Measurements from ENCODE around the gene SIGLEC9. TPM values are rescaled to one million over a fixed set of nuclear protein-coding genes. Genes with fewer than 3 reads are reported as not detected.

Gene SIGLEC9
- total RNA-seq, 1 donor from 2014 or later = 0.82 TPM

DNA sequence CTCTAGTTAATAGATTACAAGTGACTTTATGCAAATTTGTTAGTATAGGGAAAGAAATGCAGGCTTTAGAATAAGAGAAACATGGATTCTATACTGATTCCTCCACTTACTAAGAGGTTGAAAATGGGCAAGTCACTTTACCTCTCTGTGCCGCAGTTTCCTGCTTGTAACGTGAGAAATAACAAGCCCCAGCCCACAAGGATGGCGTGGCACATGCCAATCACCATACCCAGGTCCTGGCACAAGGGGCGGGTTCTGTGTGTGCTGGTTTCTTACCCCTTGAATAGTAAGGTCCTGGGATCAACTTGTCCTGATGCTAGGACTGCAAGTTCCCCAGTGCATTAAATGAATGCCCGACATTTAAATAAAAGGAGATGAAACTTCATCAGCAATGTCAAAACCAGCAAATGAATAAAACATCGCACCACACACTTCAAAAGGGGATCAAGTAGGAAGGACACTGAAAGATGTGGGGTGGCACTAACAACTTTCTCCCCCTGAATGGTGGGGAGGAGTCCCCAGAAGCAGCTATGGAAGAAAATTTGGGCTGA lies 7.9 kb upstream of the SIGLEC9 start:
- Mint-ChIP-seq H3K27ac (ENCODE audit: unreplicated experiment) (no peak overlapping the region), H3K9me3 (ENCODE audit: unreplicated experiment) (no peaks in the 10 kb centered on the region), H3K27me3 (ENCODE audit: unreplicated experiment) (peaks cover 12% of the 10 kb centered on the region), H3K36me3 (ENCODE audit: low read depth, unreplicated experiment) (no peaks in the 10 kb centered on the region), H3K4me1 (ENCODE audit: unreplicated experiment) (peaks cover 8% of the 10 kb centered on the region), H3K4me3 (ENCODE audit: unreplicated experiment) (no peak overlapping the region)
- no peak for DNase-seq (ENCODE audit: low spot score)
- TF ChIP-seq, protein P1, sequence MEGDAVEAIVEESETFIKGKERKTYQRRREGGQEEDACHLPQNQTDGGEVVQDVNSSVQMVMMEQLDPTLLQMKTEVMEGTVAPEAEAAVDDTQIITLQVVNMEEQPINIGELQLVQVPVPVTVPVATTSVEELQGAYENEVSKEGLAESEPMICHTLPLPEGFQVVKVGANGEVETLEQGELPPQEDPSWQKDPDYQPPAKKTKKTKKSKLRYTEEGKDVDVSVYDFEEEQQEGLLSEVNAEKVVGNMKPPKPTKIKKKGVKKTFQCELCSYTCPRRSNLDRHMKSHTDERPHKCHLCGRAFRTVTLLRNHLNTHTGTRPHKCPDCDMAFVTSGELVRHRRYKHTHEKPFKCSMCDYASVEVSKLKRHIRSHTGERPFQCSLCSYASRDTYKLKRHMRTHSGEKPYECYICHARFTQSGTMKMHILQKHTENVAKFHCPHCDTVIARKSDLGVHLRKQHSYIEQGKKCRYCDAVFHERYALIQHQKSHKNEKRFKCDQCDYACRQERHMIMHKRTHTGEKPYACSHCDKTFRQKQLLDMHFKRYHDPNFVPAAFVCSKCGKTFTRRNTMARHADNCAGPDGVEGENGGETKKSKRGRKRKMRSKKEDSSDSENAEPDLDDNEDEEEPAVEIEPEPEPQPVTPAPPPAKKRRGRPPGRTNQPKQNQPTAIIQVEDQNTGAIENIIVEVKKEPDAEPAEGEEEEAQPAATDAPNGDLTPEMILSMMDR (IDR thresholded peaks at IDR 0.05; ENCODE audit: unreplicated experiment) = no peak

DNA sequence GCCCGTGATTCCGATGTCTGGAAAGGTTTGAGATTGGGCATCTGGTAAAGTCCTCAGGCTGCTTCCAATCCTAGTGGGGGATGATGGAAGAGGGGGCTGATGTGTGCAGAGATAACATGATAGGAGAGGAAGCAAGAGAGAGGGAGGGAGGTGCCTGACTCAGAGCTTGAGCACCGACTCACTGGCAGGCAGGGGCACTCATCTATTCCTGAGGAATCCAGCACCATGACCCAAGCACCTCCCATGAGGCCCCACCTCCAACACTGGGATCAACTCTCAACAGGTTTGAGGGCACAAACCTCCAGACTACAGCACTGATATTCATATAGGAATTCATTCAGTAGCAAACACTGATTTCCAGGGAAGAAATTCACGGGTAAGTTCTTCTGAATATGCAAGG lies 5.6 kb upstream of the SIGLEC9 start:
- Mint-ChIP-seq H3K4me1 (ENCODE audit: unreplicated experiment) (peaks cover 22% of the 10 kb centered on the region), H3K4me3 (ENCODE audit: unreplicated experiment) (no peak overlapping the region), H3K36me3 (ENCODE audit: low read depth, unreplicated experiment) (no peaks in the 10 kb centered on the region), H3K9me3 (ENCODE audit: unreplicated experiment) (no peaks in the 10 kb centered on the region), H3K27ac (ENCODE audit: unreplicated experiment) (no peak overlapping the region), H3K27me3 (ENCODE audit: unreplicated experiment) (peaks cover 18% of the 10 kb centered on the region)
- DNase-seq (ENCODE audit: low spot score) = no peak
- TF ChIP-seq, protein P1 (IDR thresholded peaks at IDR 0.05; ENCODE audit: unreplicated experiment) = no peak

DNA sequence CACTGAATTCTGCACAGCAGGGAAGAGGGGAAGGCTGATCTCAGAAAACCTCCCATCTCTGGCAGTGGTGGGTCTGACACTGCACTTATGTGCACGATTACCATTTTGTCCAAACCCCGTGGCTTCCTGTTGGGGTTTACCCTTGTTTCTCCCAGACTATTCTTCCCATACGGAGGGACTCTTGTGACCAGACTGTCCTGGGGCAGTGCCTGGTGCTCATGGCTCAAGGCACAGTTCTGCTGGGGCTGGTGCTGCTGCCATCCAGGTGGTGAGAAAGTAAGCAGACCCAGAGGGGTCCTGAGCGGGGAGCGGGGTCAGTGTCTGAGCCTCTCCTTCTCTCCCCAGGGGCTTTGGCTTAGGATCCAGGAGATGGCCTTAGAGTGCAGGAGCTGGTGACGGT lies 5.1 kb upstream of the SIGLEC9 start:
- no peak overlapping the region for H3K27ac Mint-ChIP-seq (ENCODE audit: unreplicated experiment)

DNA sequence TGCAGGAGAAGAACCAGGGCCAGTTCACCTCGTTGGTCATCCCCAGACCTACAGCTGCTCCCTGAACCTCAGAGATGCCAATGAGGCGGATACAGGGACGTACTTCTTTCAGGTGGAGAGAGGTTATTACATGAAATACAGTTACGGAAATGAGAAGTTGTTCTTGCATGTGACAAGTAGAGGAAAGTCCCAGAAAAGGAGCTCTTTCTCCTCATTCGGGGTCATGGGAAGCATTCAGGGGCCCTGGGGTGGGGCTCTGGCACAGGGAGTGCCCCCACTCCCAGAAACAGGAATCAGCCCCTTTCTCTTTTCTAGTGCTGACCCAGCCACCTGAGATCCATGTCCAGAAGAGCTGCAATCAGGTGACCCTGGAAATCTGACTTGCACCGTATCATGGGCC lies 4.5 kb upstream of the SIGLEC9 start:
- Mint-ChIP-seq H3K27me3 (ENCODE audit: unreplicated experiment) (peaks cover 16% of the 10 kb centered on the region), H3K4me3 (ENCODE audit: unreplicated experiment) (no peak overlapping the region), H3K9me3 (ENCODE audit: unreplicated experiment) (no peaks in the 10 kb centered on the region), H3K36me3 (ENCODE audit: low read depth, unreplicated experiment) (no peaks in the 10 kb centered on the region), H3K4me1 (ENCODE audit: unreplicated experiment) (peaks cover 23% of the 10 kb centered on the region), H3K27ac (ENCODE audit: unreplicated experiment) (no peak overlapping the region)
- no peak for DNase-seq (ENCODE audit: low spot score)
- TF ChIP-seq, protein P1 (IDR thresholded peaks at IDR 0.05; ENCODE audit: unreplicated experiment) = no peak

More for the DNA sequence above, 5.1 kb upstream of the SIGLEC9 start:
- TF ChIP-seq, protein P1 (IDR thresholded peaks at IDR 0.05; ENCODE audit: unreplicated experiment) = no peak
- H3K4me1 Mint-ChIP-seq (ENCODE audit: unreplicated experiment) = peaks cover 23% of the 10 kb centered on the region
- H3K9me3 Mint-ChIP-seq (ENCODE audit: unreplicated experiment) = no peaks in the 10 kb centered on the region
- H3K4me3 Mint-ChIP-seq (ENCODE audit: unreplicated experiment) = no peak overlapping the region
- DNase-seq (ENCODE audit: low spot score) = no peak
- H3K27me3 Mint-ChIP-seq (ENCODE audit: unreplicated experiment) = peaks cover 18% of the 10 kb centered on the region
- H3K36me3 Mint-ChIP-seq (ENCODE audit: low read depth, unreplicated experiment) = no peaks in the 10 kb centered on the region

DNA sequence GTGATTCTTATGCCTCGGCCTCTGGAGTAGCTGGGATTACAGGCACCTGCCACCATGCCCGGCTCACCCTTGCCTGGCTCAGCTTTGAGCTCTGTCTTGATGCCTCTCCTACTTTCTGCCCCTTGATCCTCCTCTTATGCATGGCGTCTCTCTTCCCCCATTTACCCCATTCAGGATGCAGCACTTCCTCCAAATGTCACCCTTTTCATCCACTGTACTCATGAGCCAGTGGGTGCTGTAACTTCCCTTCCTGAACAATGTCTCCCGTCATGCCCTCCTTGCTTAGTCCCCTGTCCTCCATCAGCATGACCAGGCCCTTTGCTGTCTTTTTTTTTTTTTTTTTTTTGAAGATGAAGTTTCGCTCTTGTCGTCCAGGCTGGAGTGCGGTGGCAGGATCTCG lies 3.4 kb upstream of the SIGLEC9 start:
- DNase-seq (ENCODE audit: low spot score) = no peak
- H3K9me3 Mint-ChIP-seq (ENCODE audit: unreplicated experiment) = no peaks in the 10 kb centered on the region
- no peak overlapping the region for H3K4me3 Mint-ChIP-seq (ENCODE audit: unreplicated experiment)
- no peak overlapping the region for H3K27ac Mint-ChIP-seq (ENCODE audit: unreplicated experiment)
- H3K27me3 Mint-ChIP-seq (ENCODE audit: unreplicated experiment) = peaks cover 14% of the 10 kb centered on the region
- peaks cover 23% of the 10 kb centered on the region for H3K4me1 Mint-ChIP-seq (ENCODE audit: unreplicated experiment)
- TF ChIP-seq, protein P1 (IDR thresholded peaks at IDR 0.05; ENCODE audit: unreplicated experiment) = no peak
- no peaks in the 10 kb centered on the region for H3K36me3 Mint-ChIP-seq (ENCODE audit: low read depth, unreplicated experiment)

Data from endothelial cell (in vitro differentiated cells).